Astrocyte (in vitro differentiated cells and primary cell): ENCODE measurements around the gene TNFSF10. TPM values are rescaled to one million over a fixed set of nuclear protein-coding genes. Genes with fewer than 3 reads are reported as not detected.

Experiments used
- DNase-seq: peaks from one replicate; pipeline ENCODE4 v3.0.0-alpha.2; 2010; ENCODE audit warnings: low read depth
- FAIRE-seq: peaks from 2 replicates; lab custom pipeline; 2011; peaks lifted over from hg19 to GRCh38; lab: Jason Lieb, UNC
- H2AFZ ChIP-seq: 2 replicates; pipeline ENCODE4 v1.6.0; 2012; ENCODE audit warnings: low read depth, low read length, inconsistent platforms
- H3K27ac ChIP-seq: 2 replicates; pipeline ENCODE4 v1.5.1; 2011; ENCODE audit warnings: low read depth, low read length, inconsistent platforms
- H3K27me3 ChIP-seq: 2 replicates; pipeline ENCODE4 v1.6.0; 2011; ENCODE audit warnings: low read length, inconsistent platforms; ENCODE audit not compliant: insufficient read depth
- H3K36me3 ChIP-seq: 2 replicates; pipeline ENCODE4 v1.5.1; 2011; ENCODE audit warnings: low read length, inconsistent platforms; ENCODE audit not compliant: insufficient read depth
- H3K4me1 ChIP-seq: 2 replicates; pipeline ENCODE4 v1.5.1; 2011; ENCODE audit warnings: low read length, inconsistent platforms; ENCODE audit not compliant: insufficient read depth
- H3K4me2 ChIP-seq: 2 replicates; pipeline ENCODE4 v1.6.0; 2012; ENCODE audit warnings: low read length, inconsistent platforms
- H3K4me3 ChIP-seq: 2 replicates; pipeline ENCODE4 v1.5.1; 2011; ENCODE audit warnings: low read depth, mild to moderate bottlenecking, low read length, inconsistent platforms; ENCODE audit not compliant: insufficient read depth
- H3K79me2 ChIP-seq: 2 replicates; pipeline ENCODE4 v1.6.0; 2012; ENCODE audit warnings: mild to moderate bottlenecking, low read length, inconsistent platforms; ENCODE audit not compliant: insufficient read depth
- H3K9ac ChIP-seq: 2 replicates; pipeline ENCODE4 v1.6.0; 2012; ENCODE audit warnings: mild to moderate bottlenecking, low read length, inconsistent platforms
- H3K9me3 ChIP-seq: 2 replicates; pipeline ENCODE4 v1.5.1; 2012; ENCODE audit warnings: low read depth, mild to moderate bottlenecking, low read length, inconsistent platforms; ENCODE audit not compliant: insufficient read depth
- H4K20me1 ChIP-seq: 2 replicates; pipeline ENCODE4 v1.6.0; 2012; ENCODE audit warnings: low read length, inconsistent platforms; ENCODE audit not compliant: insufficient read depth
- H3K27ac Mint-ChIP-seq: one replicate; pipeline ENCODE4 v1.8.0; 2021; ENCODE audit warnings: mild to moderate bottlenecking, mixed read lengths; ENCODE audit not compliant: unreplicated experiment
- H3K27me3 Mint-ChIP-seq: one replicate; pipeline ENCODE4 v1.8.0; 2021; ENCODE audit warnings: low read depth, mixed read lengths; ENCODE audit not compliant: unreplicated experiment
- H3K36me3 Mint-ChIP-seq: one replicate; pipeline ENCODE4 v1.8.0; 2021; ENCODE audit warnings: low read depth, mixed read lengths; ENCODE audit not compliant: unreplicated experiment
- H3K4me1 Mint-ChIP-seq: one replicate; pipeline ENCODE4 v1.8.0; 2021; ENCODE audit warnings: low read depth, mixed read lengths; ENCODE audit not compliant: unreplicated experiment
- H3K4me3 Mint-ChIP-seq: one replicate; pipeline ENCODE4 v1.8.0; 2021; ENCODE audit warnings: mild to moderate bottlenecking, moderate library complexity, mixed read lengths; ENCODE audit not compliant: unreplicated experiment
- H3K9me3 Mint-ChIP-seq: one replicate; pipeline ENCODE4 v1.8.0; 2021; ENCODE audit warnings: mild to moderate bottlenecking, mixed read lengths; ENCODE audit not compliant: unreplicated experiment
- CTCF ChIP-seq: IDR thresholded peaks from 2 replicates; pipeline ENCODE4 v1.5.1; 2011; ENCODE audit warnings: low read depth, mild to moderate bottlenecking, inconsistent platforms, low read length, moderate library complexity; ENCODE audit not compliant: insufficient read depth
- EZH2 ChIP-seq: IDR thresholded peaks from 2 replicates; pipeline ENCODE4 v1.6.1; 2012; ENCODE audit warnings: mild to moderate bottlenecking, low read length, inconsistent platforms; ENCODE audit not compliant: insufficient read depth
- total RNA-seq: library from RNA; stranded (reverse); gene quantifications from 2 replicates; pipeline ENCODE4 v1.2.1, GENCODE V29; 2021

Gene TNFSF10
- total RNA-seq, 1 donor from 2014 or later = 1.8 TPM

- Mint-ChIP-seq H3K36me3 (no peaks in the 10 kb centered on the region), H3K27ac (peak overlapping the region; percentile 73), H3K4me1 (peaks cover 40% of the 10 kb centered on the region), H3K27me3 (no peaks in the 10 kb centered on the region), H3K4me3 (no peak overlapping the region), H3K9me3 (no peaks in the 10 kb centered on the region)
- H3K4me2 ChIP-seq = peak overlapping the region; percentile 36
- peaks cover 11% of the 10 kb centered on the region for H3K4me1 ChIP-seq
- H3K27ac ChIP-seq = peak overlapping the region; percentile 58
- H3K27me3 ChIP-seq = peaks cover 2% of the 10 kb centered on the region
- TF ChIP-seq CTCF (no peak), EZH2 (no peak)
- peak overlapping the region; percentile 33 for H3K9ac ChIP-seq
- FAIRE-seq (no peak), DNase-seq (peak; percentile 95)
- H4K20me1 ChIP-seq = no peaks in the 10 kb centered on the region
- H3K4me3 ChIP-seq = no peak overlapping the region
- no peaks in the 10 kb centered on the region for H3K9me3 ChIP-seq
- no peaks in the 10 kb centered on the region for H3K79me2 ChIP-seq
- H2AFZ ChIP-seq = peak overlapping the region; percentile 60
- H3K36me3 ChIP-seq = no peaks in the 10 kb centered on the region
These were observed 6.7 kb downstream of the TNFSF10 start for GRCh38 chr3:172516318-172517214.

- no peaks in the 10 kb centered on the region for H3K79me2 ChIP-seq
- H2AFZ ChIP-seq = no peak overlapping the region
- FAIRE-seq = no peak
- Mint-ChIP-seq H3K9me3 (peaks cover 4% of the 10 kb centered on the region), H3K4me3 (no peak overlapping the region), H3K4me1 (peaks cover 30% of the 10 kb centered on the region), H3K27me3 (no peaks in the 10 kb centered on the region), H3K36me3 (no peaks in the 10 kb centered on the region), H3K27ac (peak overlapping the region; percentile 30)
- no peak overlapping the region for H3K9ac ChIP-seq
- H3K9me3 ChIP-seq = no peaks in the 10 kb centered on the region
- no peak overlapping the region for H3K4me3 ChIP-seq
- H4K20me1 ChIP-seq = no peaks in the 10 kb centered on the region
- TF ChIP-seq EZH2 = no peak
- TF ChIP-seq CTCF = no peak
- peaks cover 2% of the 10 kb centered on the region for H3K27me3 ChIP-seq
- H3K27ac ChIP-seq = no peak overlapping the region
- H3K36me3 ChIP-seq = no peaks in the 10 kb centered on the region
- peak; percentile 26 for DNase-seq
- peaks cover 11% of the 10 kb centered on the region for H3K4me1 ChIP-seq
- H3K4me2 ChIP-seq = no peak overlapping the region
These were observed 7.9 kb downstream of the TNFSF10 start for GRCh38 chr3:172515130-172515918.
